GM10266 (cell line): ENCODE results near the gene PLAGL2.

Experiments
- DNase-seq: peaks from one replicate; pipeline ENCODE4 v3.0.0; 2012; ENCODE audit errors: extremely low spot score
- CTCF ChIP-seq: IDR thresholded peaks from 2 replicates; pipeline ENCODE4 v1.5.1; 2012; ENCODE audit warnings: mild to moderate bottlenecking, low read depth; ENCODE audit not compliant: control insufficient read depth, insufficient read depth; ENCODE audit errors: missing control alignments

The PLAGL2 gene

GRCh38 chr20:32235331-32236047 lies 27.9 kb upstream of the PLAGL2 start:
- DNase-seq = no peak
- TF ChIP-seq CTCF = no peak

GRCh38 chr20:32234135-32234808 lies 26.7 kb upstream of the PLAGL2 start:
- TF ChIP-seq CTCF = no peak
- no peak for DNase-seq

GRCh38 chr20:32233286-32233685 lies 25.7 kb upstream of the PLAGL2 start:
- TF ChIP-seq CTCF = no peak
- DNase-seq = no peak

- no peak for TF ChIP-seq CTCF
- no peak for DNase-seq
Measured at GRCh38 chr20:32232326-32232886, 24.9 kb upstream of the PLAGL2 start.

GRCh38 chr20:32231847-32232246 lies 24.3 kb upstream of the PLAGL2 start:
- no peak for TF ChIP-seq CTCF
- peak; percentile 44 for DNase-seq

GRCh38 chr20:32231245-32231644 lies 23.7 kb upstream of the PLAGL2 start:
- DNase-seq = no peak
- no peak for TF ChIP-seq CTCF

- TF ChIP-seq CTCF = no peak
- DNase-seq = no peak
Measured at GRCh38 chr20:32230707-32231106, 23.2 kb upstream of the PLAGL2 start.
